ENCODE measurements around the gene PZP.
"Not testable (repeated sequence)": the region's sequence is repeated elsewhere in the genome, so short reads cannot be mapped to it uniquely, and the experiment has no call there.

Gene PZP

DNA sequence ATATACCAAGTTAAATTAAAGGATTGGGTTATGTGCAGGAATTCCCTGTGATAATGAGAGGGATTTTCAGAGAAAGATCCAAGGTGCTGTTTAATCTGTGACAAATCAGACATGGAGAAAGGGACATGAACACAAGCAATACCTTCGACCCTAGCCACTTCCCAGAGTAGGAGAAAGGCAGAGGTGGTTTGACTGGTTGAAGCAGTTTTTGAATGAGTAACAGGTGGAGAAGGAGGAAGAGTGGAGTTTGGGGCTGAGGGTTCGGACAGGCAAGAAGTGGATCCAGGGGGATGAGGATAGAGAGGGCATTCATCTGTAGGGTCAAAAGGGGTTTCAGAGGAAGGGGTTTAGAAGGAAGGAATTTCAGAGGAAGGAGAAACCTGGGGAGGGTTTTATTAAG, 65.1 kb downstream of the PZP start:
- H3K36me3 ChIP-seq (ENCODE audit: low read length), result no peaks in the 10 kb centered on the region
- H3K9me3 ChIP-seq (ENCODE audit: insufficient read depth, low read length), result no peaks in the 10 kb centered on the region
- no peak overlapping the region for H3K9ac ChIP-seq (ENCODE audit: low read length)

GRCh38 chr12:9139588-9140290, 68.5 kb downstream of the PZP start:
- H4K20me1 ChIP-seq (ENCODE audit: low read depth, low read length); H3F3A ChIP-seq (ENCODE audit: insufficient read depth); H3K9me2 ChIP-seq (replicated peaks; ENCODE audit: insufficient read depth, low read length); H3K79me2 ChIP-seq (ENCODE audit: insufficient read depth, low read length); H3K9me3 ChIP-seq (ENCODE audit: insufficient read depth, low read length); H3K27me3 ChIP-seq (ENCODE audit: low read length); H3K4me2 ChIP-seq (ENCODE audit: low read depth, low read length, poor library complexity, severe bottlenecking); H3K36me3 ChIP-seq (ENCODE audit: low read length); H2AFZ ChIP-seq (ENCODE audit: low read depth, low read length, severe bottlenecking); H3K27ac ChIP-seq (ENCODE audit: low read depth, low read length); H3K9ac ChIP-seq (ENCODE audit: low read length); H3K4me3 ChIP-seq (ENCODE audit: insufficient read depth, low read length, poor library complexity, severe bottlenecking): not testable (repeated sequence)

More for the DNA sequence above, 65.1 kb downstream of the PZP start:
- Histone ChIP-seq H3K27me3 (ENCODE audit: low read length) (no peaks in the 10 kb centered on the region), H2AFZ (ENCODE audit: low read depth, low read length, severe bottlenecking) (no peak overlapping the region), H3K9me2 (replicated peaks; ENCODE audit: insufficient read depth, low read length) (no peaks in the 10 kb centered on the region), H3K4me3 (ENCODE audit: insufficient read depth, low read length, poor library complexity, severe bottlenecking) (no peak overlapping the region), H3K79me2 (ENCODE audit: insufficient read depth, low read length) (no peaks in the 10 kb centered on the region), H3K4me2 (ENCODE audit: low read depth, low read length, poor library complexity, severe bottlenecking) (no peak overlapping the region), H3F3A (ENCODE audit: insufficient read depth) (no peaks in the 10 kb centered on the region), H3K27ac (ENCODE audit: low read depth, low read length) (no peak overlapping the region), H4K20me1 (ENCODE audit: low read depth, low read length) (no peaks in the 10 kb centered on the region)
- TF ChIP-seq CTCF (IDR thresholded peaks at IDR 0.05; ENCODE audit: insufficient read depth, low read length, poor library complexity, severe bottlenecking) (no peak), EZH2phosphoT487 (conservative IDR thresholded peaks at IDR 0.05; ENCODE audit: low read length) (no peak)

- H3K9me3 ChIP-seq (ENCODE audit: insufficient read depth, low read length), result no peaks in the 10 kb centered on the region
- H3F3A ChIP-seq (ENCODE audit: insufficient read depth), result no peaks in the 10 kb centered on the region
- no peak overlapping the region for H3K9ac ChIP-seq (ENCODE audit: low read length)
Measured at GRCh38 chr12:9135903-9136310, 72.3 kb downstream of the PZP start.

More at GRCh38 chr12:9135903-9136310, 72.3 kb downstream of the PZP start:
- Histone ChIP-seq H3K36me3 (ENCODE audit: low read length) (no peaks in the 10 kb centered on the region), H3K4me2 (ENCODE audit: low read depth, low read length, poor library complexity, severe bottlenecking) (no peak overlapping the region), H4K20me1 (ENCODE audit: low read depth, low read length) (no peaks in the 10 kb centered on the region), H3K4me3 (ENCODE audit: insufficient read depth, low read length, poor library complexity, severe bottlenecking) (no peak overlapping the region), H3K79me2 (ENCODE audit: insufficient read depth, low read length) (no peaks in the 10 kb centered on the region), H2AFZ (ENCODE audit: low read depth, low read length, severe bottlenecking) (no peak overlapping the region), H3K27me3 (ENCODE audit: low read length) (no peaks in the 10 kb centered on the region), H3K27ac (ENCODE audit: low read depth, low read length) (no peak overlapping the region), H3K9me2 (replicated peaks; ENCODE audit: insufficient read depth, low read length) (no peaks in the 10 kb centered on the region)
- no peak for TF ChIP-seq CTCF (IDR thresholded peaks at IDR 0.05; ENCODE audit: insufficient read depth, low read length, poor library complexity, severe bottlenecking)
